ENCODE measurements around the gene ISM1.

The ISM1 gene

DNA sequence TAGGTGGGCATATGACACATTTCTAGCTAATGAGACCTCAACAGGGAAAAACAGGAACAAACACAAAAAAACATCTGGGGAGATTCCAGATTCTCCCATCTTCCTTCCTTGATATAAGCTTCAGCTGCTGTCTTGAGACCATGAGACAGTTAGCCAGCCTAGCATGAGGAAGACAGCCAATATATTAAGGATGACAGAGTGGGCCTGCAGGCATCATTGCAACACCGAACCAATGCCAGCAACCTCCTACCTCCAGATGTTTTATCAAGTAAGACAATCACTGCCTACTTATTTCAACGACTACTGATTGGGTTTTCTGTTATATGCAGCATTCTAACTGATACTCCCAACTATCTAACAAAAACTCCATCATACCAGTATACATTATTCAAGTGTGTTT is 119.0 kb downstream of the ISM1 start:
- in situ Hi-C loops (cut with MboI; ENCODE audit: low sequenced_read_pairs): no loop called here

DNA sequence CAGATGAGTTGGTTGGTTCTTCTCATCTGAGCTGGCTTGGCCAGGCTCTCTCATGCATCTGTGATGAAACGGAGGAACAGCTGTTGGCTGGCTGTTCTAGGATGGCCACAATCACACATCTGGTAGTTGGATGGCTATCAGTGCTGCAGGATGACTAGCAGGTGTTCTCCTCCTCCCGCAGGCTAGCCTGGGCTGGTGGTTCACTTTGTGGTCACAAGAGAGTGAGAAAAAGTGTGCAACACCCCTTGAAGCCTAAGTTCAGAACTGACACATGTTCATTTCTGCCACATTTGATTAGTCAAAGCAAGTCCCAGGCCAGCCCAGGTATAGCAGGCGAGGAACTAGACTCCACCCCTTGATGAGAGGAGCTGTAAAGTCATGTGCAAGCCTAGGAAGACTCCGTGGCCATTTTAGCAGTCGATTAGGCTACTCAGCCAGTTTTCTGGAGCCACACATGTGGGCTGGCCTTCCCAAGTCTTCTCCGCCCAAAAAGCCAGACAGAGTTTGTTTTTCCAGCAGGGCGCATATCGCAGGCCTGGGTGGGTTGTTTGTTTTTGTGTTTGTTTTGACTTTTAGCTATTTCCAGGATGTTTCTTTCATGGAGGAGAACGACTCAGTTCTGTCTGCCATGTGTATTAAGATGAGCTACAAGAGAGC is 120.8 kb downstream of the ISM1 start:
- in situ Hi-C loops (cut with MboI; ENCODE audit: low sequenced_read_pairs): no loop called here

GRCh38 chr20:13342469-13343242 is 121.6 kb downstream of the ISM1 start:
- in situ Hi-C loops (cut with MboI; ENCODE audit: low sequenced_read_pairs): no loop called here

GRCh38 chr20:13344671-13345070 is 123.6 kb downstream of the ISM1 start:
- in situ Hi-C loops (cut with MboI; ENCODE audit: low sequenced_read_pairs): no loop called here

GRCh38 chr20:13348311-13349234 is 127.5 kb downstream of the ISM1 start:
- in situ Hi-C loops (cut with MboI; ENCODE audit: low sequenced_read_pairs): no loop called here

GRCh38 chr20:13349235-13349604 is 128.1 kb downstream of the ISM1 start:
- in situ Hi-C loops (cut with MboI; ENCODE audit: low sequenced_read_pairs): no loop called here
